ENCODE results near the gene PALM.
"Not testable (repeated sequence)": the region's sequence is repeated elsewhere in the genome, so short reads cannot be mapped to it uniquely, and the experiment has no call there.

The PALM gene

DNA sequence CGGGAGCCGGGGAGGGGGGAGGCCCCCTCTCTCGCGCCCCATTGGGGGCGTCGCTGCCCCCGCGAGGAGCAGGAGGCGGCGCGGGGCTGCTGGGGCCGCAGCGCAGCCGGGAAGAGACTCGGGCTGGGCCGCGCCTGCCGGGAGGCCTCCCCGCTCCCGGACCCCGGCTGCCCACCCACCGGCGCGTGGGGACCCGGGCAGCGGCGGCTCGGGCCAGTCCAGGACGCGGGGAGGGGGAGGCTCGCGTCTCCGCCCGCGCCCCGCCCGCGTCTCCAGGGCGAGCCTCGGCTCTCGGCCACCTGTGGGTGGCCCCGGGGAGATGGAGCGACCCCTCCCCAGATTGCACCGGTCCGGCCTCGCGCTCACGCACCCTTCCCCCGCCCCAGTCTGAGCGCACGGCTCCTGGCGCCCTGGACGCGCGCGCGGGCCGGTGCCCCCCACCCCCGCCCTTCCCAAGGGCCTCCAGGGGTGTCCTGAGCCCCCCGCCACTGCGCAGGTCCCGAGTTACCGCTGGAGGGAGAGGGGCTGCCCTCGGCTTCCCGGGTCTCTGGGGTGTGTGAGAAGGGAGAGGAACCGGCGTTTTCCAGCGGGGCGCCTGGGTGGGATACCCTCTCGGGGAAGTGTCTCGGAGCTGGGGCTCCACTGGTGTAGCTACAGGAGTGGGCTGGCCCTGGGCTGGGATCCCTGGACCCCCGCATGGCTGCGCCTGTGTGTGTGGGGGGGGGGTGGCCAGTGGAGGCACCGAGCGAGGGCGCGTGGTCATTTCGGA lies 645 bp downstream of the PALM start:
- DNase-seq = no peak

GRCh38 chr19:709965-710571 lies 1.3 kb downstream of the PALM start:
- DNase-seq = no peak

GRCh38 chr19:710767-711166 lies 2.0 kb downstream of the PALM start:
- DNase-seq = no peak

- DNase-seq = no peak
Measured at GRCh38 chr19:711254-711653, 2.5 kb downstream of the PALM start.

DNA sequence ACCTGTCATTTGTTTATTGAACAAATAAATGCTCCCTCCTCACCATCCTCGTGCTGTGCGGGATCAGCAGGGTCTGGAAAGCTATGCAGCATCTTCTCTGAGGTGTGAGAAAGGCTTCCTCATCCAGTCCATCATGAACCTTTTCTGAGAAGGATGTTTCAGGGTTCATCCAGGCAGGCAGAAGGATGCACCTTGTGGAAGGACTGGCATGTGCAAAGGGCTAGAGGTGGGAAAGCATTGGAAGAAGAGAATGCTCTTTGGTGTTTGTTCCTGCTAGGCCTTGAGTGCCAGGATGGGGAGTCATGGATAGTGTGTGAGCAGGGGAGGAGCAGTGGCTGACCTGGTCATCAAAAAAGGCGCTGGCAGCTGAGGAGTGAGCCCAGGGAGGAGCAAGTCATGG lies 6.6 kb downstream of the PALM start:
- no peak for DNase-seq

- no peak for DNase-seq
Measured at GRCh38 chr19:718251-718951, 9.7 kb downstream of the PALM start.

DNA sequence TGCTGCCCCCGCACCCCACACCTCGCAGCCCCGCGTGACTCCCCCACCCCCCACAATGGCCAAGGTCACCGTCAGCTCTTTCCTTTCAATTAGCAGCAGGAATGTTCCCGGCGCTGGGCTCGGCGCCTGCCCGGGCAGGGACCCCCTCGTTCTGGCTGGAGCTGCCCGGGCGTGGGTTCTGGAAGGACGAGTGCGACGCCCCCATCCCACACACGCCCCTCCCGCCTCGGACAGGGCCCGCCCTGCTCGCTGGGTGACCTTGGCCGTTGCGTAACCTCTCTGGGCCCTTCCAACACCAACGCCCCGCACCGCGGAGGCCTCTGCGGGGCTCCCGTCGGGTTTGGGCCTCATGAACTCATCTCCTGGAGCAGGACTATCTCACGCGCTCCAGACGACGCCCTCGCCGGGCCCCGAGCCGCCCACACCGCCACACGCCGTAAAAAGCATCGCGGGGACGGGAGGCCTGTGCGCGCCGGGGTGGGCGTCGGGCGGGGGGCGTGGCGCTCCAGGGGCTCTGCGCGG lies 10.3 kb downstream of the PALM start:
- no peak for DNase-seq

DNA sequence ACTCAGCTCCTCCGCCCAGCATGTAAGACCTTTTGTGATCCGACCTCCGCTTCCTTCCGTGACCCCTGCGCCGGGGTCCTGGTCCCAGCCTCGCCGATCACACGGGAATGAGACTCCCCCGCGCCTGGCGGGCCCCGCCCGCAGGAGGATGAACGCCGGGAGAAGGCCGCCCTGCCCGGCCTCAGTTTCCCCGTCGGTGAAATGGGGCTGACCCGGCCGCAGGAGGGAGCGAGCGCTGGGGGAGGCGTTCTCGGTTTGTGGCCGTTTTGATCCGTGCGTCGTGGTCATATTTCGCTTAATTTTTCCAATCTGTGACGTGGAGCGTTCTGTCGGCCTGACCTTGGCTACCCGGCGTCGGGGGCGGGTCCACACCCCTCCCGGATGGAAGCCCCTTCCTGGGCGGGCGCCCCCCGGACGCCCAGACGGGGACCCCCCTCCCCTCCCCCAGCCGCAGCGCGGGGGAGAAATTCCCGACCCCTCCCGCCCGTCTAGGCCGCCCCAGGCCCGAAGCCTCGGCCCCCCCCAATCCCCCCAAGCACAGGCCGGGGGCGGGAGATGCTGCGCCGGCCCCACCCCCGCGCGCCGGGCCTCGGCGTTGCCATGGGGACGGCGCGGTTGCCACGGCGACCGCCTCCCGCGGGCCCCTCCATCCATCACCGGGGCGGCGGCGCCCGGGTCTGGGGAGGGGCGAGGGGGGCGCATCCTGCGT lies 11.1 kb downstream of the PALM start:
- DNase-seq = no peak

- DNase-seq = no peak
Measured at GRCh38 chr19:720345-721160, 11.8 kb downstream of the PALM start.

GRCh38 chr19:722553-723101 lies 13.9 kb downstream of the PALM start:
- no peak for DNase-seq

DNA sequence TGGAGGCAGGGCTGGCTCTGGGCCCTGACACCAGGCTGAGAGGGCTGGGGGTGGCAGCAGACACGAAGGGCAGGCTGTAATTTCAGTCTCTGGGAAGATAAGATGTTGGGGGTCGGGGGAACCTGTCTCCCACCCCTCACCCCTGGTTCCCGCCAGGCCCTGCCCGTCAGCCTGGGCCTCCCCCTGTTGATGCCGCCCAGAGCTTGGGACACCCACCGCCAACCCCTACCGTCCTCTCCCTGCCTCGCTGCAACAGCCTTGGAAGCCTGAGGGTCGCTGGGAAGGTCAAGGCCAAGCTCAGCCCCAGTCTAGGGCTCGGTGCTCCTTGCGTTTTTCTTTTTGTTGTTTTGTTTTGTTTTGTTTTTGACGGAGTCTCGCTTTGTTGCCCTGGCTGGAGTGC lies 14.5 kb downstream of the PALM start:
- no peak for DNase-seq

DNA sequence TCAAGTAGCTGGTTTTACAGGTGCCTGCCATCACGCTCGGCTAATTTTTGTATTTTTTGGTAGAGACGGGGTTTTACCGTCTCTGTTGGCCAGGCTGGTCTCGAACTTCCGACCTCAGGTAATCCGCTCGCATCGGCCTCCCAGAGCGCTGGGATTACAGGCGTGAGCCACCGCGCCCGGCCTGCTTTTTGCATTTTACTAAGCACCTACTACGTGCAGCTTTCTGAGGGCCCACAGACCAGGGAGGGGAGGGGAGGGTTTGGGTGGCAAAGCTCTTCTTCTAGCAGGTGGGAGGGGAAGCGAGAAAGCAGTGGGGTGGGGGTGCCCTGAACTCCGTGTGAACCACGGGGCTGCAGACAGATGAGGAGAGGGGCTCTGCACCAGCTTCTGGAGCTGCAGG lies 15.0 kb downstream of the PALM start:
- DNase-seq = no peak

DNA sequence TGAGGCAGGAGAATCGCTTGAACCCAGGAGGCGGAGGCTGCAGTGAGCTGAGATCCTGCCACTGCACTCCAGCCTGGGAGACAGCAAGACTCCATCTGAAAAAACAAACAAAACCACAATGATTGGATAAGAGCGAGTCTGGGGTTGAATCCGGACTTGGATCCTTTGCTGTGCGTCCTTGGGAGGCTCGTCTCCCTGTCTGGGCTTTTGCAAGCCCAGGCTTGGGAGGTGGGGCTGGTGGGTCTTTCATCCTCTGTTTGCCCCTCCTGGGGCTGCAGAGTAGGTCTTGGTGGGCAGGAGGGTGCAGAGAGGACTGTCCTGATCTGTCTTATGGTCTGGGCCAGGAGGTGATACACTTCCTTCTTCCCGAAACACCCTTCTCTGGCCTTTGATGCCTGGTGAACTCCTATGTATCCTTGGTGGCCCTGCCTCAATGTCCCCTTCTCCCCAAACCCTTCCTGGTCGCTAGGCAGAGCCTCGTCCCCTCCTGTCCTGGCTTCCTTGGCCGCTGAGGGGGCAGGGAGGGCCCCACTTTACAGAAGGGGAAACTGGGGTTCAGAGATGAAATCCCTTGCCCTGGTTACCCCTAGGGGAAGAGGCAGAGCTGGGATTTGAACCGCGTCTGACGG lies 16.8 kb downstream of the PALM start:
- DNase-seq = no peak

DNA sequence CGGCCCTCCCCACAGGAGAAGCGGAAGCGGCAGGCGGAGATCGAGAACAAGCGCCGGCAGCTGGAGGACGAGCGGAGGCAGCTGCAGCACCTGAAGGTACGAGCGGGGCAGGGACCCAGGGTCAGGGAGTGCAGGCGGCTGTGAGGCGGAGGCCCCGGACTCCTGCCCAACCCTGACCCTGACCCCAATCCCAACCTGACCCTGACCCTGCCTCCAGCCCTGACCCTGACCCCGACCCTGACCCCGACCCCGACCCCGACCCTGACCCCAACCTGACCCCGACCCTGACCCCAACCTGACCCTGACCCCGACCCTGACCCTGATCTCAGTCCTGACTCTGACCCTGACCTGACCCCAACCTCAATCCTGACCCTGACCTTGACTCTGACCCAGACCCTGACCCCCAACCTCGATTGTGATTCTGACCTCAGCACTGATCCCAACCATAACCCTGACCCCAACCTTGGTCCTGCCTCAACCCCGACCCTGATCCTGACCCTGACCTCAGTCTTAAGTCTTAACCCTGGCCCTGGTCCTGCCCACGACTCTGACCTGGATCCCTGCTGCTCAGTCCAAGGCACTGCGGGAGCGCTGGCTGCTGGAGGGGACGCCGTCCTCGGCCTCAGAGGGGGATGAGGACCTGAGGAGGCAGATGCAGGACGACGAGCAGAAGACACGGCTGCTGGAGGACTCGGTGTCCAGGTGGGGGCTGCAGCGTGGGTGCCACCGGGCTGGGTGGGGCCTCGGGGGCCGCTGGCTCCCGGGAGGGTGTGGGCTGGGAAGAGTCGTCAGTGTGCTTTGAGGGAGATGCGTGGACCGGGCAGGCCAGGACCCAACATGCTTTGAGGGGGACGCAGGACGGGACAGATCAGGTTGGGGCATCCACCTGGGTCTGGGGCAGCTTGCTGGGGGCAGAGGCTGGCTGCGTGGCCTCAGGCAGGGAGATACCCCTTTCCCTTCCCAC lies 18.5 kb downstream of the PALM start:
- no peak for DNase-seq

GRCh38 chr19:728011-728410 lies 19.3 kb downstream of the PALM start:
- DNase-seq = no peak

- not testable (repeated sequence) for DNase-seq
Measured at GRCh38 chr19:729564-729963, 20.8 kb downstream of the PALM start.

GRCh38 chr19:729965-730668 lies 21.4 kb downstream of the PALM start:
- no peak for DNase-seq

GRCh38 chr19:731000-731399 lies 22.3 kb downstream of the PALM start:
- no peak for DNase-seq

Measured in islet precursor cell (in vitro differentiated cells).